ENCODE data around the gene OR2AE1.

The OR2AE1 gene

DNA sequence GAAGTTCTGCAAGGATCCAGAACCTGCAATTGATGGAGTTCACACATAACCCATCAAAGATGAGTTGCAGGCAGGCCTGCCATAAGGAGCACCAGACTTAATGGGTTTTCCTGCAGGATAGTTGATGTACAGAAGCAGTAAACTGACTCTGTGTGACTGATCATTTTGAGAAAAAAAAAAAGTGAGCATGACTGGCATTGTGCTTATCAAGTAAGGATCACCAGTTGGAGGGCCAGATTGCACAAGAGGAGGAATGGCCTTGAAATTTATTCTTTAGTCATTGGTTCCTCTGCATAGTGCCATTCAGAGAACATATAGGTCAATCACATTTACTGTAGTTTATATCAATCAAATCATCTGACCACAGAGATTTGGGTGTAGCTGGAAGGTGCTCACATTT, 45.2 kb downstream of the OR2AE1 start:
- no peak for DNase-seq (ENCODE audit: insufficient read length)
- no peak for FAIRE-seq
- TF ChIP-seq TAF1 (IDR thresholded peaks at IDR 0.05; ENCODE audit: borderline replicate concordance, low read depth, low read length): no peak
- no peak for TF ChIP-seq POLR2A (IDR thresholded peaks at IDR 0.05; ENCODE audit: low read depth, low read length)
- TF ChIP-seq POLR2AphosphoS5 (IDR thresholded peaks at IDR 0.05; ENCODE audit: low read depth, low read length): no peak

DNA sequence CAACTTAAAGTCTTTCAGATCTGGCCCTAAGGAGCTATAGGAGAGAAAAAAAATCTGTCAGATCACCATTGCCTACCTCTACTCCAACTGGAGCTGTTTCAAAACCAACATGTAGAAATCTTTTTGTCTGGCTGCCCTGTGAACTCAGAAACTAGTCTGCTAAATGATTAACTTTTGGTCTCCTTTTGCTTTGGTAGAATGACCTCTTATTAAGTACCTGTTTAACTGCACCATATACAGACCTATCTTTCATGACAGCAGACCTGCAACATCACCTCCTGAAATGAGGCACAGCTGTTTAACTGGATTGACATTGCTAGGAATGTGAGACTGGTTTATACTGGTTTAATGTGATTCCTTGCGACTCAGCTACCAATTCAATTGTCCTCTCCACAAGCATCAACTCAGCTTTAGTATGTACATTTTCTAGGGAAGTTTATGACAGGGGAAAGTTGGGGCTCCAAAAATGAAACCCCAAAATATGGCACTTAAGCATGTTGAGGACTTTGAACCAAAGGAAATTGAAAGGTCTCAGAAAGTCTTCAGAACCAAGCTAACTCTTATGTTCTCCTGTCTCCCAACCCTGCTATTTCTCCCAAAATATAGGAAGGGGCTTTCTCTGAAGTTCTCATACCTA, 47.2 kb downstream of the OR2AE1 start:
- TF ChIP-seq POLR2A (IDR thresholded peaks at IDR 0.05; ENCODE audit: low read depth, low read length): no peak
- no peak for TF ChIP-seq POLR2AphosphoS5 (IDR thresholded peaks at IDR 0.05; ENCODE audit: low read depth, low read length)
- no peak for TF ChIP-seq TAF1 (IDR thresholded peaks at IDR 0.05; ENCODE audit: borderline replicate concordance, low read depth, low read length)
- DNase-seq (ENCODE audit: insufficient read length): no peak
- FAIRE-seq: no peak

DNA sequence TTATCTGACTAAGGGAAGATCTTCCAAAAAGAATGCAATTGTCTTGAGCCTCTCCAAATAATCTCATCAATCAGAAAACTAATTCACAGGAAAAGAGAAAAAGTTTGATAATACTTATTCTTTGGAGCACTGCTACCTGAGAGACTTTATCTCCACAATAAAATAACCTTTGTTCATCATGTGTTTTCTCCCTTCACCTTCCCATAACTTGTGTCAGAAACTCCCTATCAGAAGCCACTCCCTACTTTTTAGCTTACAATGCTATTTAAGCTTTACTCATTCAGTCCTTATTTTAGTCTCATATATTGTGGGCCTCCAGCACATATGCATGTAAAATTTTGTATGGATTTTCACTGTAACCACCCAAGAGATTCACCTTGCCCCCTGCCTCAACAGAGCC, 48.0 kb downstream of the OR2AE1 start:
- TF ChIP-seq TAF1 (IDR thresholded peaks at IDR 0.05; ENCODE audit: borderline replicate concordance, low read depth, low read length): no peak
- TF ChIP-seq POLR2AphosphoS5 (IDR thresholded peaks at IDR 0.05; ENCODE audit: low read depth, low read length): no peak
- DNase-seq (ENCODE audit: insufficient read length) (no peak), FAIRE-seq (no peak)

DNA sequence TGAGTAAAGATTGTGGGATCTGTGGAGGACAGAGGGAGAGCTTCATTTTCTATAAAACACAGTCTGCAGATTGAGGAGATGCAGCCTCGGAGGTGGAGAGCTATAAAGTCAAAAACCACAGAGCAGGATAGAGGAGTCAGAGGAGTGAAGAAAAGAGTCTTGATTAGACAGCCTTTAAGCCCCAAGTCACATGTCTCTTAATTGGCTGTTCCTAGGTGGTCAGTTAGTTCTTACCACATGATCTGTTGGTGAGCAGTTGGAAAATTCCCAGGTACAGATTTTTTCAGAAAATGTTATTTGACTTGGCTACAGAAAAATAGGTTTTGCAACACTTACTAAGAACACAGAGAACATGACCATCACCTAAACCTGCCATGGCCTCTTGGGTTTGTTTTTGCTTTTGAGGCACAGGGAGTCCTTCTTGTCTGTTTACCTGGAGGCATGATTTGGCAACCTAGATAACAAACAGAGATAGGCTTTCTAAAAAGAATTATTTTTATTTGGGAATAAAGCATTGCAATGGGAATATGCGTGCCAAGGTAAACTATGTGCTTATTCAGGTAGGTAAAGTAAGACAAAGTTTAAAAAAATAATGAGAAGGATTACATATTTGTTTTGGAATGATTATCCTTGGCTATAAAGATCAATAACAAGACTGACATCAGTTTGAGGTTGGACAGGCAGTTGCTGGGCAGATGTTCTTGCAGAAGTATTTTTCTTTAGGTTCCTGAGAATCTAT, 49.6 kb downstream of the OR2AE1 start:
- no peak for TF ChIP-seq TAF1 (IDR thresholded peaks at IDR 0.05; ENCODE audit: borderline replicate concordance, low read depth, low read length)
- no peak for TF ChIP-seq POLR2A (IDR thresholded peaks at IDR 0.05; ENCODE audit: low read depth, low read length)
- DNase-seq (ENCODE audit: insufficient read length) (no peak), FAIRE-seq (no peak)

Data from GM12892 (cell line).